Glutamatergic neuron (in vitro differentiated cells): Measurements from ENCODE around the gene RAD52. TPM values are rescaled to one million over a fixed set of nuclear protein-coding genes. Genes with fewer than 3 reads are reported as not detected.

Experiments
- DNase-seq: peaks from one replicate; pipeline ENCODE4 v3.0.0; 2022
- H3K27ac Mint-ChIP-seq: one replicate; pipeline ENCODE4 v1.8.0; 2020; ENCODE audit warnings: mild to moderate bottlenecking, mixed read lengths, inconsistent platforms; ENCODE audit not compliant: unreplicated experiment
- H3K27me3 Mint-ChIP-seq: one replicate; pipeline ENCODE4 v1.8.0; 2020; ENCODE audit warnings: mild to moderate bottlenecking, moderate library complexity, mixed read lengths, inconsistent platforms; ENCODE audit not compliant: unreplicated experiment
- H3K36me3 Mint-ChIP-seq: one replicate; pipeline ENCODE4 v1.8.0; 2020; ENCODE audit warnings: mild to moderate bottlenecking, mixed read lengths, inconsistent platforms; ENCODE audit not compliant: unreplicated experiment
- H3K4me1 Mint-ChIP-seq: one replicate; pipeline ENCODE4 v1.8.0; 2020; ENCODE audit warnings: mild to moderate bottlenecking, low read depth, mixed read lengths, inconsistent platforms; ENCODE audit not compliant: unreplicated experiment
- H3K4me3 Mint-ChIP-seq: one replicate; pipeline ENCODE4 v1.8.0; 2020; ENCODE audit warnings: mild to moderate bottlenecking, mixed read lengths, inconsistent platforms; ENCODE audit not compliant: unreplicated experiment
- H3K9me3 Mint-ChIP-seq: one replicate; pipeline ENCODE4 v1.8.0; 2020; ENCODE audit warnings: mild to moderate bottlenecking, moderate library complexity, mixed read lengths, inconsistent platforms; ENCODE audit not compliant: unreplicated experiment
- total RNA-seq: library from RNA; stranded (reverse); fragmentation: NEBNext Ultra II Directional; extraction: Animal tissue kit (Norgen Biotek cat#: 25700); gene quantifications from one replicate; pipeline ENCODE4 v1.2.1, GENCODE V29; 2021; ENCODE audit not compliant: unreplicated experiment
- TF ChIP-seq, protein P1 (sequence below): fragments of 200-600 bp; sonication (generic); IDR thresholded peaks from one replicate; pipeline ENCODE4 v1.5.0; 2021; ENCODE audit not compliant: partially characterized antibody, unreplicated experiment

Gene RAD52
- total RNA-seq, 1 donor from 2014 or later = 16.5 TPM

GRCh38 chr12:916712-917445, 32.6 kb downstream of the RAD52 start:
- no peak for DNase-seq
- no peaks in the 10 kb centered on the region for H3K27me3 Mint-ChIP-seq
- TF ChIP-seq, protein P1, sequence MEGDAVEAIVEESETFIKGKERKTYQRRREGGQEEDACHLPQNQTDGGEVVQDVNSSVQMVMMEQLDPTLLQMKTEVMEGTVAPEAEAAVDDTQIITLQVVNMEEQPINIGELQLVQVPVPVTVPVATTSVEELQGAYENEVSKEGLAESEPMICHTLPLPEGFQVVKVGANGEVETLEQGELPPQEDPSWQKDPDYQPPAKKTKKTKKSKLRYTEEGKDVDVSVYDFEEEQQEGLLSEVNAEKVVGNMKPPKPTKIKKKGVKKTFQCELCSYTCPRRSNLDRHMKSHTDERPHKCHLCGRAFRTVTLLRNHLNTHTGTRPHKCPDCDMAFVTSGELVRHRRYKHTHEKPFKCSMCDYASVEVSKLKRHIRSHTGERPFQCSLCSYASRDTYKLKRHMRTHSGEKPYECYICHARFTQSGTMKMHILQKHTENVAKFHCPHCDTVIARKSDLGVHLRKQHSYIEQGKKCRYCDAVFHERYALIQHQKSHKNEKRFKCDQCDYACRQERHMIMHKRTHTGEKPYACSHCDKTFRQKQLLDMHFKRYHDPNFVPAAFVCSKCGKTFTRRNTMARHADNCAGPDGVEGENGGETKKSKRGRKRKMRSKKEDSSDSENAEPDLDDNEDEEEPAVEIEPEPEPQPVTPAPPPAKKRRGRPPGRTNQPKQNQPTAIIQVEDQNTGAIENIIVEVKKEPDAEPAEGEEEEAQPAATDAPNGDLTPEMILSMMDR = no peak
- H3K36me3 Mint-ChIP-seq = peaks cover 6% of the 10 kb centered on the region
- no peaks in the 10 kb centered on the region for H3K4me1 Mint-ChIP-seq
- peak overlapping the region; percentile 23 for H3K27ac Mint-ChIP-seq
- peak overlapping the region; percentile 12 for H3K4me3 Mint-ChIP-seq
- H3K9me3 Mint-ChIP-seq = peaks cover 6% of the 10 kb centered on the region

GRCh38 chr12:916240-916639, 33.3 kb downstream of the RAD52 start:
- H3K4me1 Mint-ChIP-seq = no peaks in the 10 kb centered on the region
- no peaks in the 10 kb centered on the region for H3K27me3 Mint-ChIP-seq
- TF ChIP-seq, protein P1 = no peak
- H3K4me3 Mint-ChIP-seq = no peak overlapping the region
- DNase-seq = no peak
- H3K9me3 Mint-ChIP-seq = peaks cover 6% of the 10 kb centered on the region
- H3K36me3 Mint-ChIP-seq = peaks cover 6% of the 10 kb centered on the region
- H3K27ac Mint-ChIP-seq = no peak overlapping the region

DNA sequence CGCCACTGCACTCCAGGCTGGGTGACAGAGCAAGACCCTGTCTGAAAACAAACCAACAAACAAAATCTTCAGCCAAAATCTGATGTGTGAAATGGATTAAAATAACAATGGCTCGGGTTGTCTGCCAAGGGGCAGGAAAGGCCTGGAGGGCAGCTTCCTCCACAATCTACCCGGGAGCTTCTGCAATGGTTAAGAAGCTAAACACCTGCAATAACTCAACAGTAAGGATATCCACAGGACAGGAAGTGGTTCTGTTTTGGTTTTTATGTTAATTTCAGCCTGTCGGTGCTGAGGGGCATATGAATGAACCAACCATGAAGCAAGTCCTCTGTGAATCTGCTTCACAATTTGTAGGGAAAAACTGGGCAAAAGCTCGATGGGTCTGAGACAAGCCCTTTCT, 34.4 kb downstream of the RAD52 start:
- H3K36me3 Mint-ChIP-seq = peaks cover 6% of the 10 kb centered on the region
- no peak overlapping the region for H3K4me3 Mint-ChIP-seq
- no peaks in the 10 kb centered on the region for H3K27me3 Mint-ChIP-seq
- TF ChIP-seq, protein P1 = no peak
- H3K9me3 Mint-ChIP-seq = peaks cover 6% of the 10 kb centered on the region
- H3K4me1 Mint-ChIP-seq = no peaks in the 10 kb centered on the region
- H3K27ac Mint-ChIP-seq = no peak overlapping the region
- DNase-seq = no peak

DNA sequence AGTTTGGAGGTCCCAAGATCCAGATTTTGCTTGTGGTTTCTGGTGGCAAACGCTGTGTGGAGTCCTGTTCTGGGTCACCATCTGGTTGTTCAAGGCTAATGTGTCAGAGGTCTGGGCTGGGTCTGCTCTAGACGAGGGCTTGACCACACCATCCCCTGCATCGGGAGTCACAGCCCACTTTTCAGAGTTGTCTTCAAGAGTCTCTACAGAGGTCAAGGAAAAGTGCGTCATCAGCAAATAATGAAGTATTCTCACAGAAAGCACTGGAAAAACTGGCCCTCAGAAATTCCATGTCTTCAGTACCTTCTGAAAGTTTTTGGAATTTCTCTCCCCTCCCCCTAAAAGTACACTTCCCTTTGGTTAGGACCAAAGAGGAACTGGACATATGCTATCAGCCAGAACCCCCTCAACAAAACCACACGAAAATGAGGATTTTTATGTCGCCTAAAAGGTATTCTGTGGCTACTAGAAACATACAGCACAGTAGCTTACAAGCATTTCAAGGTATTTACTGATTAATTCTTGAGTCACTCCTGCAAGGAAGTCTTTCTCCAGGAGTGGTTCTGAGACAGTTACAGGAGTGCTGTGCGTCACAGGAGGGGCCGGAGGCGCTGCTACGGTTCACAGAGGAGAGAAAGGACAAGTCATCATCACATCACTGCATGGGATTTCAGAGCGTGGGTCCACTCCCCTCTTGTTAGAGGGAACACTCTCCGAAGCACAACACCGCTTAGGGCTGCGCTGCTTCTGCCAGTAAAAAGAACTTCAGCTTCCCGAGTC, 35.4 kb downstream of the RAD52 start:
- H3K27ac Mint-ChIP-seq = no peak overlapping the region
- TF ChIP-seq, protein P1 = no peak
- peaks cover 6% of the 10 kb centered on the region for H3K9me3 Mint-ChIP-seq
- H3K27me3 Mint-ChIP-seq = no peaks in the 10 kb centered on the region
- peaks cover 6% of the 10 kb centered on the region for H3K36me3 Mint-ChIP-seq
- DNase-seq = no peak
- H3K4me1 Mint-ChIP-seq = no peaks in the 10 kb centered on the region
- no peak overlapping the region for H3K4me3 Mint-ChIP-seq
